Fibroblast of the aortic adventitia (primary cell): Measurements from ENCODE around the gene LY6G6C. TPM values are rescaled to one million over a fixed set of nuclear protein-coding genes. Genes with fewer than 3 reads are reported as not detected.

ENCODE experiments used
- DNase-seq: peaks from one replicate; pipeline ENCODE4 v3.0.0-alpha.2; 2010; ENCODE audit warnings: low read depth
- H3K4me3 ChIP-seq: 2 replicates; pipeline ENCODE4 v1.5.1; 2011; ENCODE audit warnings: low read depth, mild to moderate bottlenecking, control low read depth, low read length, moderate library complexity
- total RNA-seq: library from RNA; depleted of rRNA; stranded (reverse); fragments of >200 nt; gene quantifications from 2 replicates; pipeline ENCODE4 v1.2.3, GENCODE V29; 2012; ENCODE audit warnings: low replicate concordance
- TF ChIP-seq, protein P1 (sequence below): IDR thresholded peaks from 2 replicates; pipeline ENCODE4 v1.5.1; 2011; ENCODE audit warnings: mild to moderate bottlenecking, low read length, control low read depth, inconsistent platforms; ENCODE audit not compliant: insufficient read depth

LY6G6C gene
- total RNA-seq, 1 donor = not detected

DNA sequence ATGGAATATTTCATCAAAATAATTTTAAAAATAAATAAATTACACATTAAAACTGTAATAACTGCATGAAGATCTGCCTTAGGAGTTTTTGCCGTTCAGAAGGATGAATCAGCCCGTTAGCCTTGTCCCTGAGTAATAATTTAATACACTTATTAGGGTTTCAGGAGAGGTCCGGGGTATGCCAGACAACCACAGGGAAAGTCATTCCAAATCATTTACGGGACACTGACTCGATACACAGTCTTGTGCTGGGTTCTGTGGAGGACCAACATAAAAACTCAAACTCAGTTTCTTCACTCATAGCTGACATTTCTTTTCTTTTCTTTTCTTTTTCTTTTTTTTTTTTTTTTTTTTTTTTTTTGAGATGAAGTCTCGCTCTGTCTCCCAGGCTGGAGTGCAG lies 15.6 kb downstream of the LY6G6C start:
- TF ChIP-seq, protein P1, sequence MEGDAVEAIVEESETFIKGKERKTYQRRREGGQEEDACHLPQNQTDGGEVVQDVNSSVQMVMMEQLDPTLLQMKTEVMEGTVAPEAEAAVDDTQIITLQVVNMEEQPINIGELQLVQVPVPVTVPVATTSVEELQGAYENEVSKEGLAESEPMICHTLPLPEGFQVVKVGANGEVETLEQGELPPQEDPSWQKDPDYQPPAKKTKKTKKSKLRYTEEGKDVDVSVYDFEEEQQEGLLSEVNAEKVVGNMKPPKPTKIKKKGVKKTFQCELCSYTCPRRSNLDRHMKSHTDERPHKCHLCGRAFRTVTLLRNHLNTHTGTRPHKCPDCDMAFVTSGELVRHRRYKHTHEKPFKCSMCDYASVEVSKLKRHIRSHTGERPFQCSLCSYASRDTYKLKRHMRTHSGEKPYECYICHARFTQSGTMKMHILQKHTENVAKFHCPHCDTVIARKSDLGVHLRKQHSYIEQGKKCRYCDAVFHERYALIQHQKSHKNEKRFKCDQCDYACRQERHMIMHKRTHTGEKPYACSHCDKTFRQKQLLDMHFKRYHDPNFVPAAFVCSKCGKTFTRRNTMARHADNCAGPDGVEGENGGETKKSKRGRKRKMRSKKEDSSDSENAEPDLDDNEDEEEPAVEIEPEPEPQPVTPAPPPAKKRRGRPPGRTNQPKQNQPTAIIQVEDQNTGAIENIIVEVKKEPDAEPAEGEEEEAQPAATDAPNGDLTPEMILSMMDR = no peak
- DNase-seq = no peak
- H3K4me3 ChIP-seq = no peak overlapping the region

DNA sequence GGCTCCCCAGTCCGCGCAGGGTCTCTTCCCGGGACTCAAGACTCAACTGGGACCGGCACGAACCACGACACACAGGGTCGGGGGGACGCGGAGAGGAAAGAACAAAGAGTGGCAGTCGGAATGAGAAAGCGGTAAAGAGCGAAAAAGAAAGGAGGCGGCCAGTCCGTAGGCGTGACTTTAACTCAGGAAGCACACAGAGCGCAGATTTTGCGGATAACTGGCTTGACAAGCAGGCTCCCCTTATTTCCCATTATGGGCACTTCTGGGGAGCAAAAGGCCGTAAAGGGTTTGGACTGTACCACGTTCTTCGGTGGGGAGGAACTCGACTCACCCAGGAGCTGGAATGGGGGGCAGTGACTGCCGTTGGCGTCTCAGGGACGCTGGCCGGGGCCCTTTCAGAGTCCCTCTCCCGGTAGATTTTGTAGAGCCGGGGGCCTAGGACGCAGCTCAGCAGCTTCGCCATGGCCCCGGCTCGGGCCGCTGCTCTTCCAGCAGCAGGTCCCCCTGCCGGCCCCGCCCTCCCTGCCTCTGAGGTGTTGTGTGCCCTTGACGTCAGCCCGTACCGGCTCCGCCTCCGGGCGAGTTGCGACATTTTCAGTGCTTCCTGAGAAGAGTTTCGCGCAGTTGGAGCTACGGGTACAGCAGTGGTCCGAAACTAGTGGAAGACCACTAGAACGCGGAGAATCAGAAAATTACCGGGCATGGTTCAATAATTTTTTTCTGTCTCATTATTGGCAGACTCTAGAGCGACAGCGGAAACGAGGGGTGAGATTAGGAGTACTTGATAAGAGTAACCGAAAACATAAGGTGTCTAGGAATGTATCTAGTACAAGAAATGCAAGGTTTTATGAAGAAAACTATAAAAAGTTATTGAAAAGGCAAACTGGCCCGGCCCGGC lies 18.5 kb downstream of the LY6G6C start, which contains the start of gene ABHD16A:
Gene ABHD16A (minus strand): TSS at position 506 of the 898 bp plus-strand sequence. CDS start 43 bp downstream, at position 463.
- TF ChIP-seq, protein P1 = no peak
- peak within 1 kb of the TSS; percentile 98 for H3K4me3 ChIP-seq
- DNase-seq = peak; percentile 99

- peak overlapping the region; percentile 98 for H3K4me3 ChIP-seq
- TF ChIP-seq, protein P1 = no peak
- DNase-seq = no peak
Observed at GRCh38 chr6:31702405-31702818, 19.1 kb downstream of the LY6G6C start.

GRCh38 chr6:31701666-31702404 lies 19.7 kb downstream of the LY6G6C start:
- DNase-seq = peak; percentile 49
- TF ChIP-seq, protein P1 = no peak
- H3K4me3 ChIP-seq = peak overlapping the region; percentile 98

DNA sequence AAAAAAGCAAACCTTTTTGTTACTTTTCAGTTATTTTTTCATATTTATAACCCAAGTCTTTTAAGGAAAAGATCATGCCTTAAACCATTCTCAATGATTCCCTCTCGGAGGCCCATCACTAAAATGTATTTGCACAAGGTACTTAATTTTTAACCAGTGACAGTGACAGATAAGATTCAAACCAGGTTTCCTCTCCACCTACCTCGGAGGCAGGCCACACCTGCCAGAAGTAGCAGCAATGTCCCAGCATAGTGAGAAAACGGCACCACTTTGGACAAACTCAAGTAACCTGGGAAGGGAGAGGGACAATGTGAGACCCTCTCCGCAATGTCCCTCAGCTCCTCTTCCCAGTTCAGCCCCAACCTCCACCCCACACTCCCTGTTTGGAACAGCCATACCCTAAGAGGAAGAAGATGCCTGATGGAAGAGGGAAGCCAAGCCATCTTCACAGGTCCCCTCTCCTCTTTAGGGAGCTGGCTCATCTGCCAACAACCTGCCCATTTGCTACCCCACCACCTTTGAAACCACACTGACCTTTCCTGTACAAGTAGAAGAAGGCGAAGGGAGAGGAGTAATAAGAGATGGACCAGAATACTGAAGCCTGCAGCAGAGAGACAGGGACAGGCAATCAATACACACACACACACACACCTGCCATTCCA lies 20.7 kb downstream of the LY6G6C start:
- TF ChIP-seq, protein P1 = no peak
- no peak for DNase-seq
- no peak overlapping the region for H3K4me3 ChIP-seq

DNA sequence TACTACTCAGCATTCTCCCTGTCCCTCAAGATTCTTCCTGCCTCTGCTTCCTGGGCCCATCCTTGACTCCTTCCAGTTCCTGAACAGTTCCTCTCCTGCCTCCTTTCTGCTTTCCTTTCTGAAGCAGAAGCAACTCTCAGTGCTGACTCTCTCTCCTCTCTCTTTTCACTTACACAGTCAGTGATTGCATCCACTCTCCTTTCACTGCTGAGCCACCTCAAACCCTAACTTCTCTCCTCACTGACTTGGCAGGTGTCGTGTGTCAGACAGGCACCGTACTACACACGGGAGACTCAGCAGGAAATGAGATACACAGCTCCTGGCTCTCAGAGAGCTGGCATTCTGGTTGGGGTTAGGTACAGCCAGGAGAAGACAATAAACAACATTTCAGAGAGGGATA lies 24.0 kb downstream of the LY6G6C start:
- TF ChIP-seq, protein P1 = no peak
- no peak for DNase-seq
- no peak overlapping the region for H3K4me3 ChIP-seq
